ENCODE results near the gene ATP2A1.
A peak's percentile ranks its signal among the peaks of the same experiment; 100 is the strongest.
"Not testable (repeated sequence)": the region's sequence is repeated elsewhere in the genome, so short reads cannot be mapped to it uniquely, and the experiment has no call there.

ATP2A1 gene

GRCh38 chr16:28863929-28864793 lies 14.1 kb upstream of the ATP2A1 start:
- DNase-seq: no peak

- no peak for DNase-seq
These were observed 13.1 kb upstream of the ATP2A1 start for GRCh38 chr16:28865001-28865688.

- DNase-seq: no peak
These were observed 12.4 kb upstream of the ATP2A1 start for GRCh38 chr16:28865722-28866453.

DNA sequence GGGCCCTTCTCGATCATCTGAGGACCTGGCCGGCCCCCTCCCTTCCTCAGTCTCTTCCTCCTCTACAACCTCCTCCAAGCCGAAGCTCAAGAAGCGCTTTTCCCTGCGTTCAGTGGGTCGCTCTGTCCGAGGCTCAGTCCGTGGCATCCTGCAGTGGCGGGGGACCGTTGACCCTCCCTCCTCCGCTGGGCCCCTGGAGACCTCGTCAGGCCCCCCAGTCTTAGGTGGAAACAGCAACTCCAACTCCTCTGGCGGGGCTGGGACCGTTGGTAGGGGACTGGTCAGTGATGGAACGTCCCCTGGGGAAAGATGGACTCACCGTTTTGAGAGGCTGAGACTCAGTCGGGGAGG lies 11.9 kb upstream of the ATP2A1 start:
- DNase-seq: no peak

- DNase-seq: no peak
These were observed 11.0 kb upstream of the ATP2A1 start for GRCh38 chr16:28867241-28867640.

DNA sequence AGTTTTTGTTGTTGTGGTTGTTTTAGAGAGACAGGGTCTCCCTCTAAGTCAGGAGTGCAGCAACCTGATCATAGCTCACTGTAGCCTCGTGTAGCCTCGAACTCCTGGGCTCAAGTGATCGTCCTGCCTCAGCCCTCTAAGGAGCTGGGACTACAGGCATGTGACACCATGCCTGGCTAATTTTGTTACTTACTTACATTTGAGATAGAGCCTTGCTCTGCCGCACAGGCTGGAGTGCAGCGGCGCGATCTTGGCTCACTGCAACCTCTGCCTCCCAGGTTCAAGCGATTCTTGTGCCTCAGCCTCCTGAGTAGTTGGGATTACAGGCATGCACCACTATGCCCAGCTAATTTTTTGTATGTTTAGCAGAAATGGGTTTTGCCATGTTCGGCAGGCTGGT lies 10.6 kb upstream of the ATP2A1 start:
- not testable (repeated sequence) for DNase-seq

DNA sequence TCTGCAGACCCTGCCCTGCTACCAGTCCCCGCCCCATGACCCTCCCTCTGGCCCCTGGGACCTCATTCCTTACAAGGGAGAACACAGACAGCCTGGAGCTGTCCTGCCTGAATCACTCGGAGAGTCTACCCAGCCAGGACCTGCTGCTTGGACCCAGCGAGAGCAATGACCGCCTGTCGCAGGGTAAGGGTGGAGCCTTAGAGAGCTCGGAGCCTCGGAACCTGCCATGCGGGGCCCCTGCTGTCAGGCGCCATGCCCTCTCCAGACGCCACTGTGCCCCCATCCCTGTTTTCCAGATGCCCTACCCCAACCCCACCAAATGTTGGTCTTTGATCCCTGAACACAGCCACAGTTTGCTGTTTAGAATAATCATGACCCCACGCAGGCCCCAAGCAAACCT lies 9.1 kb upstream of the ATP2A1 start:
- no peak for DNase-seq

- DNase-seq: no peak
These were observed 5.3 kb upstream of the ATP2A1 start for GRCh38 chr16:28872952-28873351.

- DNase-seq: no peak
These were observed 4.6 kb upstream of the ATP2A1 start for GRCh38 chr16:28873543-28874201.

DNA sequence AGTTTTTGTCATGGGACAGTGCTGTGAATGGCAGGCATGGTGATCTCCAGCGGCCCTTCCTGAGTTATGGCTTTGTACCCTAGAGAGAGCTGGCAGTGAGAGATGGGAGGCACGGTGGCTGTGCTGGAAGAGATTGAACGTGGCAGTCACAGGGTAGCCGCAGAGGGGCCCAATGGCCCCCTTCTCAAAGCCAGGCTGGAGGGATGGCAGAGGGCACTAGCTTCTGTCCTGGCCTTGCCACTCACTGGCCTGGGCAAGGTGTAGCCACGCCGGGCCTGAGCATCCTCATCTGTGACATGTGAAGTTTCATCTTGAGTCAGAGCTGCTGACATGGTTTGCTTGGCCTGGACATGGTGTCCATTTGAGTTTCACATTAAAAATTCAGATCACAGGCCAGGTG lies 3.9 kb upstream of the ATP2A1 start:
- no peak for DNase-seq

DNA sequence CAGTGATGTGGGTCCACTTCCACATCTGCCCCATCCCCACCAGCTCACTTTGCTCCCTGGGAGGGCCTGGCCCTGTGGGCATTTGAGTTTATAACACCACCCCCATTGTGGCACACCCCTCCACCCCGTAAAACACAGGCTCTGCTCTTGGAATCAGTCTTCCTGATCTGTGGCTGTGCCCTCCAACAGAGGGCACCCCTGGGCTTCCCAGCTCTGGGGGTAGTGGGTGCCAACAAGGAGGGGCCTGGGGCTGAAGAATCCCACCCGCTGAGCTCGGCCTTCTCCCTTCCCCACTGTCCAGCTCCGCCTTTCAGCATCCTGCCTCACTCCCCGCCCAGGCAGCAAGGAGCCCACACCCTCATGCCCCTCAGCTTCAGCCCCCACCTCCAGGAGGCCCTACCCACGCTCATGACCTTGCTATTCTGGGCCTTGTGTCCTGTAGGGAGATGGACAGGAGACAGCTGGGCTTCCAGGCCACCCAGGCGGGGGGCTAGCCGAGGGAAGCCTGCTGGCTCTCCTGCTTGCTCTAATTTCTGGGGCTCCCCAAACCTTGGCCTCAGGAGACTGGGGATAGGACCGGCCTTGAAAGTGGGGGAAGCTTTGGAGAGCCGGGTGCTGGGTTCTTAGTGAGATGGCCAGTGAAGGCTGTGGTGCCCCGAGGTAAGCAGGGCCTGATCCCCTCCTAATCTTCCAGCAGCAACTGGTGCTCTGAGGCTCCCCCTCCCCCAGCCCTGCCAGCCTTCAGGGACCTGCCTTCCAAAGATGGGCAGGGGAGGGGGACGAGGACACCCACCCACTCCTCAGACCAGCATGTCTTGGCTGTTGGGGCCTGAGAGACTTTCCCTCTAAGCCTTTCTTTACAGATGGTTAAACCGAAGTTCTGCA lies 2.9 kb upstream of the ATP2A1 start:
- no peak for DNase-seq

DNA sequence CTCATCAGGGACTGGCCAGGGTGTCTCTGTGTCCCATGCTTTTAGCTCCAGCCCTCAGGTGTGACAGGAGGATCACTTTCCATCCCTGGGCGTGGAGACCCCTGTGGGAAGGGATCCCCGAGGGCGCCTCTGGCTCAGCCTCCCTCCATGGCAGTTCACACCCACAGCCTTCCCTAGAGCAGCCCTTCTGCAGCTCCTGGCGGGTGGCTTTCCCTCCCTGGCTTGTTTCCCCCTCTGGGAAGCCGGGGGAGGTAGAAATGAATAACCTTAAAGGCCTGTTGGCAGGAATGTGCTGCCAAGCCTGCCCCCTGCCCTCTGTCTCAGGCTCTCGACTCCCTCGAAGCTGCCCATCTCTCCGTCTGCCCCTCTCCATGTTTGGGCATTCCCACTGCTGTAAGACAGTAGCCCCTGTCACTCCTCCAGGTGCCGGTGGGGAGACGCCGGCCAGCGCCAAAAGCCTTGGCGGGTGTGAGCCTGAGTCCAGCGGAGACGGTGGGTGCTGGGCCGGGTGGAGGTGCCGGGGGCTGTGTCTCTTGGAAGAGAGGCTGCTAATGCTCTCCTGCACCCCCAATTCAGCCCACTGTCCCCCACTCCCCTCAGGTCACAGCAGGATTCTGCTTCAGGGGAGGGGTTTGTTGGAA lies 2.1 kb upstream of the ATP2A1 start:
- DNase-seq: no peak

- DNase-seq: no peak
These were observed 1.2 kb upstream of the ATP2A1 start for GRCh38 chr16:28876973-28877654.

- DNase-seq: no peak
These were observed 660 bp upstream of the ATP2A1 start for GRCh38 chr16:28877655-28878000.

DNA sequence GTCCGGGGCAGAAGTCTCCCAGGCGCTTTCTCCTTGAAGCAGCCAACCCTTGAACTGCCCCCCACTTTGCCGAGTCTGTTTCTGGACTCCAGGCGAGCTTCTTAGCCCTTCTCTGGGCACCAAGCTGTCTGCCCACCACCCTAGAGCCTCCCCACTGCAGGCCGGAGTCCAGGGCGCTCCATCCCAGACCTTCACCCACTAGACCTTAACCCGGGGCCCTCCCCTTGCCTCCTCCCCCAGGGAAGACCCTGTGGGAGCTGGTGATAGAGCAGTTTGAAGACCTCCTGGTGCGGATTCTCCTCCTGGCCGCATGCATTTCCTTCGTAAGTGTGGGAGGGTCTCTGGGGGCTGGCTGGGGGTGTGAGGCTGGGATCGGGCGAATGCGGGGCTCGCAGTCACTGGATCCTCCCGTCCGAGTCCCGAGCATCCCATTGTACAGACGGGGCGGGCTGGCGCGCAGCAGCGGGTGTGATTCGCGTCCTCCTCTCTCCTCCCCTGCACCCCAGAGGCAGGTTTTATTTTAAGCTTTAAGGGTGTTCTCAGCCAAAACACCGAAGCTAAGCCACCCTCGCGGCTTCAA lies 1.1 kb downstream of the ATP2A1 start:
- DNase-seq: no peak

GRCh38 chr16:28879841-28880588 lies 1.7 kb downstream of the ATP2A1 start:
- DNase-seq: peak; percentile 43

DNA sequence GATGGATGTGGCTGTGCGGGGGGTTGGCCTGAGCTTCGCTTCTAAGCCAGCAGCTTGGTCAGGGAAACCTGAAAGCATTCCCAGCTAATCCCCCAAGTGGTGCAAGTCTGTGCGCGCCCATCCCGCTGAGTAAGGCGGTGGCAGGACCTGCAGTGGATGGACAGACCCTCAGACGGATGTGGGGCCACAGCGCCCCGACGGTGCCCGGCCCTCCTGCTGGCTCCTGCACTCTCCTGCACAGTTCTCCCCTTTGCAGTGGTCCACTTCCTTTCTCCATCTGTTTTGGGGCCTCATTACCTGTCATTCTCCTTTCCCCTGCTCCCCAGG lies 2.3 kb downstream of the ATP2A1 start:
- no peak for DNase-seq

DNA sequence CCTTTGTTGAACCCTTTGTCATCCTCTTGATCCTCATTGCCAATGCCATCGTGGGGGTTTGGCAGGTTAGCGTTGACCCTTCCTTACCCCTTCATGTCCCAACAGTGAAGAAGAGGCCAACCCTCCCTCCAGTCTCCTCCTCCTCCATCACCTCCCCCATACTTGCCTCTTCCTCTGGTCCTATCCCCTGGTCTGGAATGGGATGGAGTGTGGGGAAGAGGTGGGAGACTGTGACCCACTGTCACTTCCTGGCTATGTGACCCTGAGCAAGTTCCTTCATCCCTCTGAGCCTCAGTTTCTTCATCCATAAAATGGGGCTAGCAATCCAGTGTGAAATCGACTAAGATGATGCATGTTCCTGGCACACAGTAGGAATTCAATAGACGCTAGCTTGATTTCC lies 2.7 kb downstream of the ATP2A1 start:
- no peak for DNase-seq

DNA sequence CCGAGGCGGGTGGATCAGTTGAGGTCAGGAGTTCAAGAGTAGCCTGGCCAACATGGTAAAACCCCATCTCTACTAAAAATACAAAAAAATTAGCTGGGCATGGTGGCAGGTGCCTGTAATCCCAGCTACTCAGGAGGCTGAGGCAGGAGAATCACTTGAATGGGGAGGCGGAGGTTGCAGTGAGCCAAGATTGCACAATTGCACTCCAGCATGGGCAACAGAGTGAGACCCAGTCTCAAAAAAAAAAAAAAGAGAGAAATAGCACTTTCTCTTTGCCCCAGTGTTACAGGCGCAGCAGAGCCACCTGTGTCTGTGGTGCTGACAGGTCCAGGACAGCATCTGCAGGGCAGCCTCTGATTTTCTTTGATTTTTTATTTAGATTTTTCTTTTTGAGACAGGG lies 3.3 kb downstream of the ATP2A1 start:
- not testable (repeated sequence) for DNase-seq

GRCh38 chr16:28882551-28883160 lies 4.4 kb downstream of the ATP2A1 start:
- DNase-seq: no peak
